GM12878 (cell line): ENCODE measurements around the gene XRRA1. TPM values are rescaled to one million over a fixed set of nuclear protein-coding genes. Genes with fewer than 3 reads are reported as not detected.

Source experiments
- BCL11A ChIP-seq: IDR thresholded peaks from 2 replicates; pipeline ENCODE4 v1.6.1; 2011; ENCODE audit warnings: low read depth, low read length
- BHLHE40 ChIP-seq, 2 experiments: fragments of 450-650 bp in 1 of 2; IDR thresholded peaks; 2 replicates each; pipeline ENCODE4 v1.6.1; 2011 to 2017; ENCODE audit warnings: low read depth in 2 of 2, borderline replicate concordance in 1 of 2, improper control_type of control experiment in 1 of 2, low read length in 1 of 2, mild to moderate bottlenecking in 1 of 2
- CHD1 ChIP-seq: IDR thresholded peaks from 2 replicates; pipeline ENCODE4 v1.6.1; 2012; ENCODE audit warnings: low read depth, low read length, improper control_type of control experiment
- EED ChIP-seq: sonication (generic); IDR thresholded peaks from 2 replicates; pipeline ENCODE4 v1.6.1; 2016; ENCODE audit warnings: antibody characterized with exemption, low read depth
- ETV6 ChIP-seq, 2 experiments: fragments of 450-650 bp in 1 of 2; IDR thresholded peaks in 1 of 2; conservative IDR thresholded peaks in 1 of 2; 2 replicates each; pipeline ENCODE4 v1.6.1; 2014; ENCODE audit warnings: antibody characterized with exemption in 1 of 2, borderline replicate concordance in 1 of 2, low read depth in 1 of 2, mild to moderate bottlenecking in 1 of 2, moderate library complexity in 1 of 2
- GABPA ChIP-seq: IDR thresholded peaks from 2 replicates; pipeline ENCODE4 v1.6.1; 2014; ENCODE audit warnings: antibody characterized with exemption, low read depth, mild to moderate bottlenecking, inconsistent platforms
- HDAC2 ChIP-seq: fragments of 200-600 bp; sonication (generic); IDR thresholded peaks from 2 replicates; pipeline ENCODE4 v1.6.1; 2017
- IKZF2 ChIP-seq, 2 experiments: fragments of 450-650 bp; IDR thresholded peaks; 2 replicates each; pipeline ENCODE4 v1.6.1; 2017; ENCODE audit warnings: mild to moderate bottlenecking in 2 of 2, moderate library complexity in 2 of 2
- MXI1 ChIP-seq: fragments of 150-350 bp; IDR thresholded peaks from 2 replicates; pipeline ENCODE4 v1.6.1; 2011; ENCODE audit warnings: low read depth, mild to moderate bottlenecking, inconsistent platforms, low read length, improper control_type of control experiment
- NR2F1 ChIP-seq: fragments of 450-650 bp; conservative IDR thresholded peaks from 2 replicates; pipeline ENCODE4 v1.6.1; 2017; ENCODE audit warnings: mild to moderate bottlenecking
- POLR2AphosphoS2 ChIP-seq: IDR thresholded peaks from 2 replicates; pipeline ENCODE4 v1.6.1; 2011; ENCODE audit warnings: low read depth, mild to moderate bottlenecking, low read length, improper control_type of control experiment, moderate library complexity
- POLR2AphosphoS5 ChIP-seq: IDR thresholded peaks from 2 replicates; pipeline ENCODE4 v1.6.1; 2011; ENCODE audit warnings: mild to moderate bottlenecking, low read length, inconsistent platforms
- RAD51 ChIP-seq: fragments of 450-650 bp; IDR thresholded peaks from 2 replicates; pipeline ENCODE4 v1.6.1; 2016; ENCODE audit warnings: moderate library complexity, mild to moderate bottlenecking, inconsistent platforms
- RB1 ChIP-seq: fragments of 450-650 bp; formaldehyde crosslinking; IDR thresholded peaks from 2 replicates; pipeline ENCODE4 v1.6.1; 2017; ENCODE audit warnings: mild to moderate bottlenecking, borderline replicate concordance
- SREBF1 ChIP-seq: IDR thresholded peaks from 2 replicates; pipeline ENCODE4 v1.6.1; 2012; ENCODE audit warnings: mild to moderate bottlenecking, low read length
- TARDBP ChIP-seq: IDR thresholded peaks from 2 replicates; pipeline ENCODE4 v1.6.1; 2016; ENCODE audit warnings: borderline replicate concordance
- TCF12 ChIP-seq: IDR thresholded peaks from 2 replicates; pipeline ENCODE4 v1.6.1; 2011; ENCODE audit warnings: low read depth, mild to moderate bottlenecking, low read length
- ZSCAN29 ChIP-seq: fragments of 450-650 bp; IDR thresholded peaks from 2 replicates; pipeline ENCODE4 v1.6.1; 2017; ENCODE audit warnings: mild to moderate bottlenecking, moderate library complexity
- polyA plus RNA-seq, 11 experiments: library from polyadenylated mRNA; depleted of rRNA in 4 of 11; unstranded in 6 of 11; stranded (reverse) in 5 of 11; fragments of >200 nt; fragmentation: Nextera tagmentation in 4 of 11; fragmentation: Illumina TruSeq in 1 of 11; extraction: Ambion mirVana in 4 of 11; extraction: Trizol in 1 of 11; gene quantifications; 1 replicate in 1 of 11; 2 replicates in 10 of 11; pipeline versions ENCODE4 v1.2.1 to v1.2.3, GENCODE V29; 2011 to 2016; ENCODE audit warnings: inconsistent platforms in 2 of 11, missing spikeins in 2 of 11, low read depth in 1 of 11
- total RNA-seq, 4 experiments: library from RNA; depleted of rRNA in 3 of 4; stranded (reverse); fragments of >200 nt in 3 of 4; fragmentation: Illumina TruSeq in 1 of 4; extraction: Trizol in 1 of 4; gene quantifications; 2 replicates each; pipeline versions ENCODE4 v1.2.1 to v1.2.3, GENCODE V29; 2013 to 2021
- TF ChIP-seq, protein P1 (sequence below): fragments of 450-650 bp; IDR thresholded peaks from 2 replicates; pipeline ENCODE4 v1.6.1; 2016; ENCODE audit warnings: mild to moderate bottlenecking, moderate library complexity, borderline replicate concordance
- TF ChIP-seq, protein P2 (sequence below): fragments of 450-650 bp; IDR thresholded peaks from 2 replicates; pipeline ENCODE4 v1.6.1; 2017; ENCODE audit warnings: low read depth, mild to moderate bottlenecking, moderate library complexity
- TF ChIP-seq, protein P3 (sequence below): fragments of 450-650 bp; IDR thresholded peaks from 2 replicates; pipeline ENCODE4 v1.6.1; 2018; ENCODE audit warnings: mild to moderate bottlenecking, low read depth, moderate library complexity; ENCODE audit not compliant: partially characterized antibody

XRRA1 gene
- total and polyA plus RNA-seq, 10 of the 15 experiments (the other 5 are each of a cell fraction or from before 2014, with no cell fraction given): 2.5 to 8.8 (median 4.6) TPM

DNA sequence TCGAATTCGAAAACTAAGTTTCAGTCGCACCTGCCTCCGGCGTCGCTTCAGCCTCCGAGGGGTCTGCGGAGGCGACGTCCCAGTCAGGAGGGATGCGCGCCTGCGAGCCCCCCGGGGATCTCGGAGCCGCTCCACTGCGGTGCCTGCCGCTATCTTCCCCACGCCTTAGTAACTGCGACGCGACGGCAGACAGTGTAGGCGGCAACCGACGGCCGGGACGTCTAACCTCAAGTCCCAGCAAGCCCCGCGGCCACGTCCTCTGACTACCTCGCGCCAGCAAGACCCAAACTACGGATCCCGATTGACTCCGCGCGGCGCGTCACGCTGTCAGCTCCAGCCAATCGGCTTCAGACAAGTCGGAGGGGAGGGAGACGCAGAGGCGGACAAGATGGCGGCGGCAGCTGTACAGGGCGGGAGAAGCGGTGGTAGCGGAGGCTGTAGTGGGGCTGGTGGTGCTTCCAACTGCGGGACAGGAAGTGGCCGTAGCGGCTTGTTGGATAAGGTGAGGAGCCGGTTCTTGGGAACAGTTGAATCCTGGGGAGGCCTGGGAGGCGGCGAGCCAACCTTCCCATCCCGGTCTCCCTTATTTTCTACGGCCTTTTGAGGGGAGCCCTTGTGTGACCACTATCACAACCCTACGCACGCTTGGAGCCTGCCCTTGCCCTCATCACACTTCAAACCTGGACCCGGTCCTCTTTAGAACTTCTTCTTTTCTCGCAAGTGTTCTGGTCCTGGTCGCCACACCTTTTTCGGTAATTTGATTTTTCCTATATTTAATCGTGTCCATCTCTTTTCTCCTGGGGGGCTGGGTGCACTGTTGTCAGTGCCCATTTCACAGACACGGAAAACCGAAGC is at the start of gene XRRA1, which contains the start of gene SPCS2 (continued):
- TF ChIP-seq, protein P1, sequence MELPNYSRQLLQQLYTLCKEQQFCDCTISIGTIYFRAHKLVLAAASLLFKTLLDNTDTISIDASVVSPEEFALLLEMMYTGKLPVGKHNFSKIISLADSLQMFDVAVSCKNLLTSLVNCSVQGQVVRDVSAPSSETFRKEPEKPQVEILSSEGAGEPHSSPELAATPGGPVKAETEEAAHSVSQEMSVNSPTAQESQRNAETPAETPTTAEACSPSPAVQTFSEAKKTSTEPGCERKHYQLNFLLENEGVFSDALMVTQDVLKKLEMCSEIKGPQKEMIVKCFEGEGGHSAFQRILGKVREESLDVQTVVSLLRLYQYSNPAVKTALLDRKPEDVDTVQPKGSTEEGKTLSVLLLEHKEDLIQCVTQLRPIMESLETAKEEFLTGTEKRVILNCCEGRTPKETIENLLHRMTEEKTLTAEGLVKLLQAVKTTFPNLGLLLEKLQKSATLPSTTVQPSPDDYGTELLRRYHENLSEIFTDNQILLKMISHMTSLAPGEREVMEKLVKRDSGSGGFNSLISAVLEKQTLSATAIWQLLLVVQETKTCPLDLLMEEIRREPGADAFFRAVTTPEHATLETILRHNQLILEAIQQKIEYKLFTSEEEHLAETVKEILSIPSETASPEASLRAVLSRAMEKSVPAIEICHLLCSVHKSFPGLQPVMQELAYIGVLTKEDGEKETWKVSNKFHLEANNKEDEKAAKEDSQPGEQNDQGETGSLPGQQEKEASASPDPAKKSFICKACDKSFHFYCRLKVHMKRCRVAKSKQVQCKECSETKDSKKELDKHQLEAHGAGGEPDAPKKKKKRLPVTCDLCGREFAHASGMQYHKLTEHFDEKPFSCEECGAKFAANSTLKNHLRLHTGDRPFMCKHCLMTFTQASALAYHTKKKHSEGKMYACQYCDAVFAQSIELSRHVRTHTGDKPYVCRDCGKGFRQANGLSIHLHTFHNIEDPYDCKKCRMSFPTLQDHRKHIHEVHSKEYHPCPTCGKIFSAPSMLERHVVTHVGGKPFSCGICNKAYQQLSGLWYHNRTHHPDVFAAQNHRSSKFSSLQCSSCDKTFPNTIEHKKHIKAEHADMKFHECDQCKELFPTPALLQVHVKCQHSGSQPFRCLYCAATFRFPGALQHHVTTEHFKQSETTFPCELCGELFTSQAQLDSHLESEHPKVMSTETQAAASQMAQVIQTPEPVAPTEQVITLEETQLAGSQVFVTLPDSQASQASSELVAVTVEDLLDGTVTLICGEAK: no peak; the same call in 1 of the 2 replicates
- TF ChIP-seq GABPA (no peak), BHLHE40 (IDR thresholded peaks at IDR 0.05; ENCODE audit: borderline replicate concordance in 1 of 2, low read depth in 2 of 2, low read length in 1 of 2) (peak; percentile 34 to 42; a peak in 2 of 4 replicates), RAD51 (peak; percentile 90), EED (peak; percentile 73), POLR2AphosphoS2 (0 out of 2 replicates have a peak, but pooled peaks have one; percentile 63), IKZF2 (IDR thresholded peaks at IDR 0.05) (peak; percentile 9 to 39; a peak in 1 of 4 replicates), ETV6 (conservative IDR thresholded peaks at IDR 0.05 in 1 of 2, IDR thresholded peaks at IDR 0.05 in 1 of 2; ENCODE audit: borderline replicate concordance in 1 of 2, low read depth in 1 of 2) (no peak), SREBF1 (no peak), MXI1 (peak; percentile 60), TARDBP (0 out of 2 replicates have a peak, but pooled peaks have one; percentile 30), RB1 (no peak; the same call in 1 of the 2 replicates), HDAC2 (no peak), ZSCAN29 (peak; percentile 65; the same call in 1 of the 2 replicates), NR2F1 (no peak), BCL11A (peak; percentile 8; the same call in 1 of the 2 replicates), TCF12 (peak; percentile 60; the same call in 1 of the 2 replicates), CHD1 (no peak), POLR2AphosphoS5 (peak; percentile 93)
- TF ChIP-seq, protein P2, sequence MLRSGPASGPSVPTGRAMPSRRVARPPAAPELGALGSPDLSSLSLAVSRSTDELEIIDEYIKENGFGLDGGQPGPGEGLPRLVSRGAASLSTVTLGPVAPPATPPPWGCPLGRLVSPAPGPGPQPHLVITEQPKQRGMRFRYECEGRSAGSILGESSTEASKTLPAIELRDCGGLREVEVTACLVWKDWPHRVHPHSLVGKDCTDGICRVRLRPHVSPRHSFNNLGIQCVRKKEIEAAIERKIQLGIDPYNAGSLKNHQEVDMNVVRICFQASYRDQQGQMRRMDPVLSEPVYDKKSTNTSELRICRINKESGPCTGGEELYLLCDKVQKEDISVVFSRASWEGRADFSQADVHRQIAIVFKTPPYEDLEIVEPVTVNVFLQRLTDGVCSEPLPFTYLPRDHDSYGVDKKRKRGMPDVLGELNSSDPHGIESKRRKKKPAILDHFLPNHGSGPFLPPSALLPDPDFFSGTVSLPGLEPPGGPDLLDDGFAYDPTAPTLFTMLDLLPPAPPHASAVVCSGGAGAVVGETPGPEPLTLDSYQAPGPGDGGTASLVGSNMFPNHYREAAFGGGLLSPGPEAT: peak; percentile 55
- TF ChIP-seq, protein P3, sequence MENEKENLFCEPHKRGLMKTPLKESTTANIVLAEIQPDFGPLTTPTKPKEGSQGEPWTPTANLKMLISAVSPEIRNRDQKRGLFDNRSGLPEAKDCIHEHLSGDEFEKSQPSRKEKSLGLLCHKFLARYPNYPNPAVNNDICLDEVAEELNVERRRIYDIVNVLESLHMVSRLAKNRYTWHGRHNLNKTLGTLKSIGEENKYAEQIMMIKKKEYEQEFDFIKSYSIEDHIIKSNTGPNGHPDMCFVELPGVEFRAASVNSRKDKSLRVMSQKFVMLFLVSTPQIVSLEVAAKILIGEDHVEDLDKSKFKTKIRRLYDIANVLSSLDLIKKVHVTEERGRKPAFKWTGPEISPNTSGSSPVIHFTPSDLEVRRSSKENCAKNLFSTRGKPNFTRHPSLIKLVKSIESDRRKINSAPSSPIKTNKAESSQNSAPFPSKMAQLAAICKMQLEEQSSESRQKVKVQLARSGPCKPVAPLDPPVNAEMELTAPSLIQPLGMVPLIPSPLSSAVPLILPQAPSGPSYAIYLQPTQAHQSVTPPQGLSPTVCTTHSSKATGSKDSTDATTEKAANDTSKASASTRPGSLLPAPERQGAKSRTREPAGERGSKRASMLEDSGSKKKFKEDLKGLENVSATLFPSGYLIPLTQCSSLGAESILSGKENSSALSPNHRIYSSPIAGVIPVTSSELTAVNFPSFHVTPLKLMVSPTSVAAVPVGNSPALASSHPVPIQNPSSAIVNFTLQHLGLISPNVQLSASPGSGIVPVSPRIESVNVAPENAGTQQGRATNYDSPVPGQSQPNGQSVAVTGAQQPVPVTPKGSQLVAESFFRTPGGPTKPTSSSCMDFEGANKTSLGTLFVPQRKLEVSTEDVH: no peak
